GM18520 (cell line): ENCODE results near the gene USP44.
"Not testable (repeated sequence)": the region's sequence is repeated elsewhere in the genome, so short reads cannot be mapped to it uniquely, and the experiment has no call there.

Experiments
- ATAC-seq: cut with Tn5 transposase; IDR thresholded peaks from one replicate; pipeline ENCODE4 v1.9.1; 2021; ENCODE audit not compliant: unreplicated experiment

Gene USP44

GRCh38 chr12:95511977-95512376 is 39.3 kb downstream of the USP44 start:
- ATAC-seq: no peak

- no peak for ATAC-seq
Observed at GRCh38 chr12:95509300-95509699, 42.0 kb downstream of the USP44 start.

GRCh38 chr12:95506707-95507523 is 44.4 kb downstream of the USP44 start:
- no peak for ATAC-seq

GRCh38 chr12:95505039-95505438 is 46.2 kb downstream of the USP44 start:
- ATAC-seq: no peak

- no peak for ATAC-seq
Observed at GRCh38 chr12:95504140-95504539, 47.1 kb downstream of the USP44 start.

GRCh38 chr12:95499772-95500171 is 51.5 kb downstream of the USP44 start:
- no peak for ATAC-seq

GRCh38 chr12:95498968-95499367 is 52.3 kb downstream of the USP44 start:
- ATAC-seq: no peak

- no peak for ATAC-seq
Observed at GRCh38 chr12:95497031-95497430, 54.2 kb downstream of the USP44 start.

- no peak for ATAC-seq
Observed at GRCh38 chr12:95495433-95495832, 55.8 kb downstream of the USP44 start.

- no peak for ATAC-seq
Observed at GRCh38 chr12:95494888-95495287, 56.4 kb downstream of the USP44 start.

- ATAC-seq: no peak
Observed at GRCh38 chr12:95492462-95492861, 58.8 kb downstream of the USP44 start.

- ATAC-seq: no peak
Observed at GRCh38 chr12:95487024-95487423, 64.3 kb downstream of the USP44 start.

- no peak for ATAC-seq
Observed at GRCh38 chr12:95484524-95484923, 66.8 kb downstream of the USP44 start.

- not testable (repeated sequence) for ATAC-seq
Observed at GRCh38 chr12:95482564-95482963, 68.7 kb downstream of the USP44 start.

- no peak for ATAC-seq
Observed at GRCh38 chr12:95481888-95482287, 69.4 kb downstream of the USP44 start.

- ATAC-seq: no peak
Observed at GRCh38 chr12:95481072-95481471, 70.2 kb downstream of the USP44 start.

- ATAC-seq: no peak
Observed at GRCh38 chr12:95480230-95480629, 71.0 kb downstream of the USP44 start.

- ATAC-seq: no peak
Observed at GRCh38 chr12:95474660-95474958, 76.7 kb downstream of the USP44 start.

- peak; percentile 93 for ATAC-seq
Observed at GRCh38 chr12:95473884-95474659, 77.2 kb downstream of the USP44 start, which contains the start of gene METAP2. METAP2 (plus strand) TSS chr12:95474152; CDS start chr12:95474180, 28 bp downstream.

- ATAC-seq: peak; percentile 9
Observed at GRCh38 chr12:95473231-95473883, 77.9 kb downstream of the USP44 start.

GRCh38 chr12:95470300-95470699 is 81.0 kb downstream of the USP44 start:
- no peak for ATAC-seq
